ENCODE measurements around the gene ATF6. TPM values are rescaled to one million over a fixed set of nuclear protein-coding genes. Genes with fewer than 3 reads are reported as not detected.

Gene ATF6
- total RNA-seq, 1 experiment from 2014 or later: 35.3 TPM

DNA sequence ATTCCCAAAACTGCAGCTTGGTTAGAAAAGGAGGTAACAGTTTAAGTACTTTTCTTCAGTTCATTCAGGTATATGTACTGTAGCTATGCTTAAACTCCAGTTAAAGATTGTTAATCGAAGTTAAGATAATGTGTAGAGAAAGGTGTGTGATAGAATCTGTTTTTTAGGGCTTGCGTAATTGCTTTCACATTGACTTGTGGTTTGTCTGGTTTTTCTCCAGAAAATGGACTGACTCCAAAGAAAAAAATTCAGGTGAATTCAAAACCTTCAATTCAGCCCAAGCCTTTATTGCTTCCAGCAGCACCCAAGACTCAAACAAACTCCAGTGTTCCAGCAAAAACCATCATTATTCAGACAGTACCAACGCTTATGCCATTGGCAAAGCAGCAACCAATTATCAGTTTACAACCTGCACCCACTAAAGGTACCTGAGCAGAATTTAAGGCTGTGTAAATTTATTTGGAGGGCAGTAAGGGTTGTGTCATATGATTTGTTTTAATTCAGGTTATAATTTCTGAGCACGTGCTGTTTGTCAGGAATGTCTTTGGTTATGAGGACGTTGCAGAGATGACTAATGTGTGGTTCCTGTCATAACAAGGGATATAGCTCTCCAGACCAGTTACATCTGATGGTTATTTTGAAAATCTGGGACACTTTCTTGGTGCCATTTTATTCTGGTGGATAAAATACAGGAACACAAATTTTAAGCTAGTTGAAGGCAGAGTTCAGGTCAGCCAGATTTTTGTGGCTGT lies 26.0 kb downstream of the ATF6 start:
- no peak for DNase-seq
- CTCF ChIA-PET: interaction anchor here (0.9 to 2.6 kb wide), 10 partner anchors 20 to 566 kb away, joined by 3 to 162 read pairs (median 6); partner anchors contain the start of genes DUSP12 and OLFML2B
- intact Hi-C loops (cut with micrococcal nuclease; ENCODE audit: unreplicated experiment): loop anchor here (1.0 to 2.0 kb wide), 3 partner anchors 113 to 485 kb away; no protein-coding TSS in a partner anchor

GRCh38 chr1:161792740-161793139 lies 26.6 kb downstream of the ATF6 start:
- Mint-ChIP-seq H3K9me3 (ENCODE audit: low read depth, unreplicated experiment) (no peaks in the 10 kb centered on the region), H3K4me1 (ENCODE audit: low read depth, unreplicated experiment) (peaks cover 7% of the 10 kb centered on the region), H3K27me3 (ENCODE audit: unreplicated experiment) (no peaks in the 10 kb centered on the region), H3K27ac (ENCODE audit: unreplicated experiment) (no peak overlapping the region), H3K36me3 (ENCODE audit: insufficient read depth, unreplicated experiment) (peaks cover 35% of the 10 kb centered on the region), H3K4me3 (ENCODE audit: low read depth, unreplicated experiment) (no peak overlapping the region)
- TF ChIP-seq CTCF (IDR thresholded peaks at IDR 0.05; ENCODE audit: unreplicated experiment): peak; percentile 63
- BruUV-seq (replicated peaks): no TSS peak
- DNase-seq: peak; percentile 36
- CTCF ChIA-PET: interaction anchor here (0.9 to 2.6 kb wide), 10 partner anchors 20 to 565 kb away, joined by 3 to 162 read pairs (median 6); partner anchors contain the start of genes DUSP12 and OLFML2B
- intact Hi-C loops (cut with micrococcal nuclease; ENCODE audit: unreplicated experiment): loop anchor here (1.0 to 2.0 kb wide), 3 partner anchors 113 to 484 kb away; no protein-coding TSS in a partner anchor

More for the DNA sequence above, 26.0 kb downstream of the ATF6 start:
- Mint-ChIP-seq H3K9me3 (ENCODE audit: low read depth, unreplicated experiment) (no peaks in the 10 kb centered on the region), H3K4me3 (ENCODE audit: low read depth, unreplicated experiment) (no peak overlapping the region), H3K36me3 (ENCODE audit: insufficient read depth, unreplicated experiment) (peaks cover 35% of the 10 kb centered on the region), H3K27ac (ENCODE audit: unreplicated experiment) (no peak overlapping the region), H3K4me1 (ENCODE audit: low read depth, unreplicated experiment) (peaks cover 7% of the 10 kb centered on the region), H3K27me3 (ENCODE audit: unreplicated experiment) (no peaks in the 10 kb centered on the region)
- no TSS peak for BruUV-seq (replicated peaks)
- no peak for TF ChIP-seq CTCF (IDR thresholded peaks at IDR 0.05; ENCODE audit: unreplicated experiment)

GRCh38 chr1:161799792-161800191 lies 33.7 kb downstream of the ATF6 start:
- TF ChIP-seq CTCF (IDR thresholded peaks at IDR 0.05; ENCODE audit: unreplicated experiment): no peak
- Mint-ChIP-seq H3K27ac (ENCODE audit: unreplicated experiment) (no peak overlapping the region), H3K4me3 (ENCODE audit: low read depth, unreplicated experiment) (no peak overlapping the region), H3K9me3 (ENCODE audit: low read depth, unreplicated experiment) (no peaks in the 10 kb centered on the region), H3K4me1 (ENCODE audit: low read depth, unreplicated experiment) (no peaks in the 10 kb centered on the region), H3K27me3 (ENCODE audit: unreplicated experiment) (no peaks in the 10 kb centered on the region), H3K36me3 (ENCODE audit: insufficient read depth, unreplicated experiment) (peaks cover 7% of the 10 kb centered on the region)
- intact Hi-C loops (cut with micrococcal nuclease; ENCODE audit: unreplicated experiment): no loop called here
- no peak for DNase-seq
- BruUV-seq (replicated peaks): no TSS peak
- CTCF ChIA-PET: no interaction called here

DNA sequence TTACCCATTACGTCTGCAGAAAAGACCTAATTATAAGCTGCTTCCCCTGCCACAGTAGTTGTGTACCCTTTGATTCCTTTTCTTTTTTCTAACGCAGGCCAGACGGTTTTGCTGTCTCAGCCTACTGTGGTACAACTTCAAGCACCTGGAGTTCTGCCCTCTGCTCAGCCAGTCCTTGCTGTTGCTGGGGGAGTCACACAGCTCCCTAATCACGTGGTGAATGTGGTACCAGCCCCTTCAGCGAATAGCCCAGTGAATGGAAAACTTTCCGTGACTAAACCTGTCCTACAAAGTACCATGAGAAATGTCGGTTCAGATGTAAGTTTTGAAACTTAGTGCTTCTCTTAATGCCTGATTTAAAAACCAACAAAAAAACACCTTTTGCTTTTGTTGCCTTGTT lies 35.8 kb downstream of the ATF6 start:
- no peaks in the 10 kb centered on the region for H3K9me3 Mint-ChIP-seq (ENCODE audit: low read depth, unreplicated experiment)

More for the DNA sequence above, 35.8 kb downstream of the ATF6 start:
- intact Hi-C loops (cut with micrococcal nuclease; ENCODE audit: unreplicated experiment): no loop called here
- CTCF ChIA-PET: no interaction called here
- TF ChIP-seq CTCF (IDR thresholded peaks at IDR 0.05; ENCODE audit: unreplicated experiment): no peak
- H3K27ac Mint-ChIP-seq (ENCODE audit: unreplicated experiment): no peak overlapping the region
- no peaks in the 10 kb centered on the region for H3K4me1 Mint-ChIP-seq (ENCODE audit: low read depth, unreplicated experiment)
- peaks cover 7% of the 10 kb centered on the region for H3K36me3 Mint-ChIP-seq (ENCODE audit: insufficient read depth, unreplicated experiment)
- H3K4me3 Mint-ChIP-seq (ENCODE audit: low read depth, unreplicated experiment): no peak overlapping the region
- H3K27me3 Mint-ChIP-seq (ENCODE audit: unreplicated experiment): no peaks in the 10 kb centered on the region
- no peak for DNase-seq
- no TSS peak for BruUV-seq (replicated peaks)

Data from Calu3 (cell line).